HG03378 (cell line): ENCODE data around the gene KRT2.

Experiments used
- ATAC-seq: cut with Tn5 transposase; IDR thresholded peaks from one replicate; pipeline ENCODE4 v1.9.1; 2021; ENCODE audit warnings: mild to moderate bottlenecking, moderate library complexity; ENCODE audit not compliant: unreplicated experiment

KRT2 gene

DNA sequence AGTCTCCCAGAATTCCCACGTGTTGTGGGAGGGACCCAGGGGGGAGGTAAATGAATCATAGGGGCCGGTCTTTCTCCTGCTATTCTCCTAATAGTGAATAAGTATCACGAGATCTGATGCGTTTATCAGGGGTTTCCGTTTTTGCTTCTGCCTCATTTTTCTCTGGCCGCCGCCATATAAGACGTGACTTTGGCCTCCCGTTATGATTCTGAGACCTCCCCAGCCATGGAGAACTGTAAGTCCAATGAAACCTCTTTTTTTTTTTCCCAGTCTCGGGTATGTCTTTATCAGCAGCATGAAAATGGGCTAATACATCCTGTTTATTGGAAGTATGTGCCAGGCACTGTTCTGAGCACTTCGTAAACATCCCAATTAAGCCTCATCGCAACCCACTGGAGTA is 51.5 kb downstream of the KRT2 start:
- ATAC-seq, result no peak

DNA sequence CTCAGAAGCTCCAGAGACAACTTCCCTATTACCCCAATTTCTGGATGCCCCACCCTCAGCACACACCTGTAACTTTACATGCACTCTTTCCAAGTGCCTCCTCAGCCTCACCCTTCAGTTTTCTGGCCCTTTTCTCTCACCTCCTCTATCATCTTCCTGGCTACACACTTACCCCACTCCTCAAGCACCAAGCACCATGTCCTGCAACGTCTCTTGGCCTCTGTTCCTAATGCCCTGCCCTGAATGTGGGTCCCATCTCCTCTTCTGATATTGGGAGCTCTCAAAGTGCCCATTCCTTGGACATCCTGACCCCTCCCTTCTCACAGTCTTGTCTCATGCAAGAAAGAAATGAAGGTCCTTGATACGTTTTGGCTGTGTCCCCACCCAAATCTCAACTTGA is 51.9 kb downstream of the KRT2 start:
- ATAC-seq, result no peak

DNA sequence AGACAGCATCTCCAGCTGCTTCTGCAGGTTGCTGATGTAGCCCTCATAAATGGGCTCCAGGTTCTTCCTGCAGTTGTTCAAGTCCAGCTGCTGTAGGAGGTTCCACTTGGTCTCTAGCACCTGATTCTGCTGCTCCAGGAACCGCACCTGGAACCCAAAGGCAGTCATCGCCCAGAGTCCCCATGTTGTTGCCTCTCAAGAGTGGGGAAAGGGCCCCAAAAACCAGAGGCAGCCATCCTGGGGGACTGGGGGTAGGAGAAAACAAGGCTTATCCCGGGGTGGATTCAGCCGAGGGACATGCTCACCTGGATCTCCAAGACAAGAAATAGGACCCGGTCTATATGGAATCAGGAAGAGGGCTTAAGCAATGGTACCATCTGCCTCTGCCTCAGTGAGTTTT is 53.0 kb downstream of the KRT2 start:
- ATAC-seq, result no peak
